Nephron progenitor cell (in vitro differentiated cells): ENCODE measurements around the gene FGD4.

Source experiments
- DNase-seq: peaks from one replicate; pipeline ENCODE4 v3.0.0; 2021
- H3K27ac Mint-ChIP-seq: 2 replicates; pipeline ENCODE4 v1.8.0; 2021; ENCODE audit warnings: mild to moderate bottlenecking, moderate library complexity, mixed read lengths
- H3K27me3 Mint-ChIP-seq: 2 replicates; pipeline ENCODE4 v1.8.0; 2021; ENCODE audit warnings: mild to moderate bottlenecking, low read depth, mixed read lengths; ENCODE audit not compliant: poor library complexity
- H3K36me3 Mint-ChIP-seq: 2 replicates; pipeline ENCODE4 v1.8.0; 2021; ENCODE audit warnings: low read depth, mixed read lengths
- H3K4me1 Mint-ChIP-seq: 2 replicates; pipeline ENCODE4 v1.8.0; 2021; ENCODE audit warnings: mixed read lengths
- H3K4me3 Mint-ChIP-seq: 2 replicates; pipeline ENCODE4 v1.8.0; 2021; ENCODE audit warnings: mild to moderate bottlenecking, moderate library complexity, mixed read lengths
- H3K9me3 Mint-ChIP-seq: 2 replicates; pipeline ENCODE4 v1.8.0; 2021; ENCODE audit warnings: mild to moderate bottlenecking, moderate library complexity, mixed read lengths
- CTCF ChIP-seq: fragments of 200-600 bp; sonication (generic); IDR thresholded peaks from 2 replicates; pipeline ENCODE4 v1.5.0; 2021; ENCODE audit warnings: antibody characterized with exemption

Gene FGD4

GRCh38 chr12:32536000-32536345, 136.6 kb downstream of the FGD4 start:
- H3K27ac Mint-ChIP-seq, result no peak overlapping the region
- H3K4me1 Mint-ChIP-seq, result peaks cover 23% of the 10 kb centered on the region
- H3K36me3 Mint-ChIP-seq, result no peaks in the 10 kb centered on the region
- no peak for DNase-seq
- no peaks in the 10 kb centered on the region for H3K9me3 Mint-ChIP-seq
- no peaks in the 10 kb centered on the region for H3K27me3 Mint-ChIP-seq
- H3K4me3 Mint-ChIP-seq, result no peak overlapping the region
- TF ChIP-seq CTCF, result no peak

- no peak overlapping the region for H3K4me3 Mint-ChIP-seq
- no peaks in the 10 kb centered on the region for H3K4me1 Mint-ChIP-seq
- H3K9me3 Mint-ChIP-seq, result no peaks in the 10 kb centered on the region
- no peak overlapping the region for H3K27ac Mint-ChIP-seq
- H3K27me3 Mint-ChIP-seq, result no peaks in the 10 kb centered on the region
- DNase-seq, result no peak
- TF ChIP-seq CTCF, result no peak
- peaks cover 5% of the 10 kb centered on the region for H3K36me3 Mint-ChIP-seq
These were observed 142.5 kb downstream of the FGD4 start for GRCh38 chr12:32541754-32542374.

- TF ChIP-seq CTCF, result no peak
- no peaks in the 10 kb centered on the region for H3K27me3 Mint-ChIP-seq
- H3K4me3 Mint-ChIP-seq, result no peak overlapping the region
- no peak overlapping the region for H3K27ac Mint-ChIP-seq
- no peaks in the 10 kb centered on the region for H3K9me3 Mint-ChIP-seq
- DNase-seq, result no peak
- no peaks in the 10 kb centered on the region for H3K4me1 Mint-ChIP-seq
- peaks cover 5% of the 10 kb centered on the region for H3K36me3 Mint-ChIP-seq
These were observed 143.3 kb downstream of the FGD4 start for GRCh38 chr12:32542428-32543229.

- no peaks in the 10 kb centered on the region for H3K9me3 Mint-ChIP-seq
- no peak for TF ChIP-seq CTCF
- no peak overlapping the region for H3K27ac Mint-ChIP-seq
- H3K36me3 Mint-ChIP-seq, result peaks cover 5% of the 10 kb centered on the region
- DNase-seq, result no peak
- H3K4me3 Mint-ChIP-seq, result no peak overlapping the region
- H3K4me1 Mint-ChIP-seq, result peaks cover 17% of the 10 kb centered on the region
- no peaks in the 10 kb centered on the region for H3K27me3 Mint-ChIP-seq
These were observed 145.5 kb downstream of the FGD4 start for GRCh38 chr12:32544893-32545292.

DNA sequence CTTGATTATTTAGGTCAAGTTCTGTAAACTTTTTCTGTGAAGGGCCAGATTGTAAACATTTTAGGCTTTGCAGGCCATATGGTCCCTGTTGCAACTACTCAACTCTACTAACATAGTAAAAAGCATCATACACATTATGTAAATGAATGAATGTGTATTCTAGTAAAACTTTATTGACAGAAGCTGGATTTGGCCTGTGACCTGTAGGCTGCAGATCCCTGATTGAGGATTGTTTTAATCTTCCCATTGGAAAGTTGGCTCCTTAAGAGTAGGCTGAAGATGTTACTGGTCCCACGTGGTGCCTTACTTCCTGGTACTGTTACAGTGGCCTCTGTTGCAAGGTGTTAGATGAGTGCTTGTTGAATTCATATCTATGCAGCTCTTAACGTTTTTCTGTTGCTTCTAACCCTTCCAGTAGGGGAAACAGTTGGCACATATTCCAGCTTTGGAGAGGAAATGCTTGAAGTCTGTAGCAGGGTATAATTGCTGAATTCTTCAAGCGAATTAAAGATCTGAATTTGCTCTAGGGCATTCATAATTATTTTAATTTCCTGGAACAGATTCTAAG, 146.1 kb downstream of the FGD4 start:
- H3K9me3 Mint-ChIP-seq, result no peaks in the 10 kb centered on the region
- peaks cover 5% of the 10 kb centered on the region for H3K36me3 Mint-ChIP-seq
- H3K27me3 Mint-ChIP-seq, result no peaks in the 10 kb centered on the region
- H3K4me1 Mint-ChIP-seq, result peaks cover 20% of the 10 kb centered on the region
- H3K27ac Mint-ChIP-seq, result no peak overlapping the region
- DNase-seq, result no peak
- no peak overlapping the region for H3K4me3 Mint-ChIP-seq
- TF ChIP-seq CTCF, result no peak
